Activated B cell treated with CpG ODN at 0.5 μM for 24 hours (primary cell): ENCODE results near the gene PKP1. TPM values are rescaled to one million over a fixed set of nuclear protein-coding genes. Genes with fewer than 3 reads are reported as not detected.

Experiments used
- ATAC-seq: fragments of 200-7000 bp; cut with Tn5 transposase; one replicate; pipeline ENCODE4 v1.10.0; 2021; ENCODE audit warnings: low read depth, mild to moderate bottlenecking, moderate library complexity
- CTCF ChIA-PET: fragments of 350-600 bp; sonication (Branson Sonifier 250); formaldehyde crosslinking; loops from one replicate; lab custom pipeline; 2021; ENCODE audit warnings: antibody characterized with exemption; lab: Charles Lee
- POLR2A ChIA-PET: fragments of 350-600 bp; sonication (Branson Sonifier 250); formaldehyde crosslinking; loops from one replicate; lab custom pipeline; 2021; ENCODE audit warnings: antibody characterized with exemption; lab: Charles Lee
- DNase-seq: peaks from one replicate; pipeline ENCODE4 v3.0.0; 2022
- H3K27ac Mint-ChIP-seq: one replicate; pipeline ENCODE4 v1.8.0; 2020; ENCODE audit warnings: mixed read lengths
- H3K27me3 Mint-ChIP-seq: one replicate; pipeline ENCODE4 v1.8.0; 2021; ENCODE audit warnings: mixed read lengths
- H3K36me3 Mint-ChIP-seq: one replicate; pipeline ENCODE4 v1.8.0; 2021; ENCODE audit warnings: low read depth, mixed read lengths
- H3K4me1 Mint-ChIP-seq: one replicate; pipeline ENCODE4 v1.8.0; 2021; ENCODE audit warnings: mixed read lengths
- H3K4me3 Mint-ChIP-seq: one replicate; pipeline ENCODE4 v1.8.0; 2020; ENCODE audit warnings: mild to moderate bottlenecking, mixed read lengths
- H3K9me3 Mint-ChIP-seq: one replicate; pipeline ENCODE4 v1.8.0; 2020; ENCODE audit warnings: mixed read lengths
- CTCF ChIP-seq: fragments of 200-600 bp; IDR thresholded peaks from one replicate; pipeline ENCODE4 v1.8.0; 2022; ENCODE audit warnings: antibody characterized with exemption, mild to moderate bottlenecking
- intact Hi-C: fragments of 100-400 bp; cut with micrococcal nuclease; formaldehyde crosslinking; loops from one replicate; pipeline ENCODE4 v1.15.1; 2024
- total RNA-seq: library from RNA; stranded (reverse); gene quantifications from 2 replicates; pipeline ENCODE4 v1.2.3, GENCODE V29; 2022

The PKP1 gene
- total RNA-seq, 1 donor from 2014 or later, result not detected

- no peak overlapping the region for H3K4me3 Mint-ChIP-seq
- DNase-seq (no peak), ATAC-seq (no peak)
- no peaks in the 10 kb centered on the region for H3K9me3 Mint-ChIP-seq
- H3K27me3 Mint-ChIP-seq, result peaks cover 23% of the 10 kb centered on the region
- H3K27ac Mint-ChIP-seq, result no peak overlapping the region
- intact Hi-C loops, result no loop called here
- POLR2A ChIA-PET, result no interaction called here
- CTCF ChIA-PET, result no interaction called here
- no peak for TF ChIP-seq CTCF
- no peaks in the 10 kb centered on the region for H3K4me1 Mint-ChIP-seq
- H3K36me3 Mint-ChIP-seq, result no peaks in the 10 kb centered on the region
These were observed 67.6 kb downstream of the PKP1 start for GRCh38 chr1:201350884-201351283.

GRCh38 chr1:201351617-201352016 is 68.3 kb downstream of the PKP1 start:
- Mint-ChIP-seq H3K9me3 (no peaks in the 10 kb centered on the region), H3K36me3 (no peaks in the 10 kb centered on the region), H3K27ac (no peak overlapping the region), H3K4me1 (no peaks in the 10 kb centered on the region), H3K27me3 (peaks cover 23% of the 10 kb centered on the region), H3K4me3 (no peak overlapping the region)
- intact Hi-C loops, result no loop called here
- CTCF ChIA-PET, result no interaction called here
- TF ChIP-seq CTCF, result no peak
- ATAC-seq (no peak), DNase-seq (no peak)
- POLR2A ChIA-PET, result no interaction called here

GRCh38 chr1:201353186-201353940 is 70.1 kb downstream of the PKP1 start:
- no peak for TF ChIP-seq CTCF
- no peaks in the 10 kb centered on the region for H3K4me1 Mint-ChIP-seq
- H3K27me3 Mint-ChIP-seq, result peaks cover 17% of the 10 kb centered on the region
- intact Hi-C loops, result no loop called here
- H3K36me3 Mint-ChIP-seq, result no peaks in the 10 kb centered on the region
- POLR2A ChIA-PET, result no interaction called here
- H3K9me3 Mint-ChIP-seq, result no peaks in the 10 kb centered on the region
- ATAC-seq, result no peak
- no peak for DNase-seq
- CTCF ChIA-PET, result no interaction called here
- H3K27ac Mint-ChIP-seq, result no peak overlapping the region
- H3K4me3 Mint-ChIP-seq, result no peak overlapping the region

GRCh38 chr1:201354151-201354900 is 71.0 kb downstream of the PKP1 start:
- Mint-ChIP-seq H3K27ac (no peak overlapping the region), H3K9me3 (no peaks in the 10 kb centered on the region), H3K27me3 (peaks cover 16% of the 10 kb centered on the region), H3K4me3 (no peak overlapping the region), H3K36me3 (no peaks in the 10 kb centered on the region), H3K4me1 (no peaks in the 10 kb centered on the region)
- POLR2A ChIA-PET, result no interaction called here
- TF ChIP-seq CTCF, result no peak
- intact Hi-C loops, result no loop called here
- CTCF ChIA-PET, result no interaction called here
- ATAC-seq (no peak), DNase-seq (no peak)

- no peaks in the 10 kb centered on the region for H3K9me3 Mint-ChIP-seq
- H3K4me3 Mint-ChIP-seq, result no peak overlapping the region
- no peaks in the 10 kb centered on the region for H3K4me1 Mint-ChIP-seq
- H3K27ac Mint-ChIP-seq, result no peak overlapping the region
- ATAC-seq, result no peak
- peaks cover 16% of the 10 kb centered on the region for H3K27me3 Mint-ChIP-seq
- H3K36me3 Mint-ChIP-seq, result no peaks in the 10 kb centered on the region
- ChIA-PET POLR2A (no interaction called here), CTCF (no interaction called here)
- DNase-seq, result no peak
- TF ChIP-seq CTCF, result no peak
- intact Hi-C loops, result no loop called here
These were observed 71.6 kb downstream of the PKP1 start for GRCh38 chr1:201354901-201355295.
